ENCODE data around the gene HERC4. TPM values are rescaled to one million over a fixed set of nuclear protein-coding genes. Genes with fewer than 3 reads are reported as not detected.

Gene HERC4
- total RNA-seq, 1 experiment from 2014 or later: 36.5 TPM

DNA sequence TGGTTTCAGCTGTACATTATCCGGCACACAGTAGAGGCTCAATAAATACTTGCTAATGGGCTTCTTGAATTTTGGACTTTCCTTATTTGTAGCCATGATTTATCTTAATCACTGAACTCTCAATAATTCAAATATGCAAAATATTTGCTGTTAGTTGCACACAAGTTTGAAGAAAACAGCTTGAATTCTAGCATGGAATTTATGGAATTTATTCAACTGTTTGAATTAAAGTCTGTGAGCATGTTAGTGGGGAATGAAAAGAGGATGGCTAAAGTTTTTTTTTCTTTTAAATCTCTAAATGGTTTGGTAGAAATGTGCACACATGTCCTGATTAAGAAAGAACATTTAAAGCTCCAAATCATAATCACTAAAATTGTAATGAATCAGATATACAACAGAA lies 148.1 kb downstream of the HERC4 start:
- intact Hi-C loops (cut with micrococcal nuclease): no loop called here
- no peak overlapping the region for H3K9ac ChIP-seq (ENCODE audit: low read length)
- POLR2A ChIA-PET: no interaction called here
- ATAC-seq: no peak
- no peaks in the 10 kb centered on the region for H3K9me3 ChIP-seq (ENCODE audit: control insufficient read depth in 1 of 2, insufficient read depth in 1 of 2, low read depth in 1 of 2, low read length in 2 of 2)
- no peak for DNase-seq (ENCODE audit: low read depth, low spot score)
- H3K9me2 ChIP-seq (ENCODE audit: insufficient read depth): no peaks in the 10 kb centered on the region
- H3K27ac ChIP-seq (ENCODE audit: low read depth, low read length): no peak overlapping the region
- RAD21 ChIA-PET (ENCODE audit: low non-redundant PET in 1 of 2, low total read pairs in 2 of 2, uncharacterized antibody in 2 of 2, unreplicated experiment in 2 of 2): no interaction called here
- H3K79me2 ChIP-seq (ENCODE audit: insufficient read depth, low read length): no peaks in the 10 kb centered on the region
- H3K27me3 ChIP-seq (ENCODE audit: insufficient read depth, low read length): no peaks in the 10 kb centered on the region
- H2AFZ ChIP-seq (ENCODE audit: low read depth, low read length, poor library complexity, severe bottlenecking): no peak overlapping the region
- CTCF ChIA-PET: no interaction called here
- H3K4me3 ChIP-seq (replicated peaks in 1 of 2; ENCODE audit: low read depth in 1 of 2, low read length in 2 of 2): no peak overlapping the region
- BruUV-seq (replicated peaks): no TSS peak
- H3K4me2 ChIP-seq (ENCODE audit: low read length): no peak overlapping the region
- H4K20me1 ChIP-seq (ENCODE audit: insufficient read depth): no peaks in the 10 kb centered on the region
- H3K4me1 ChIP-seq (ENCODE audit: control insufficient read depth in 1 of 2, insufficient read depth in 2 of 2, low read length in 2 of 2): no peaks in the 10 kb centered on the region
- peaks cover 7% of the 10 kb centered on the region in 2 experiments; a peak in 1 of 4 replicates for H3K36me3 ChIP-seq (ENCODE audit: control insufficient read depth in 1 of 2, insufficient read depth in 2 of 2, low read length in 2 of 2)
- TF ChIP-seq EZH2 (IDR thresholded peaks at IDR 0.05) (no peak), ZNF274 (IDR thresholded peaks at IDR 0.05; ENCODE audit: low read depth, low read length) (no peak), ELF1 (IDR thresholded peaks at IDR 0.05; ENCODE audit: borderline replicate concordance, low read depth) (no peak), SRF (IDR thresholded peaks at IDR 0.05; ENCODE audit: low read depth) (no peak)

DNA sequence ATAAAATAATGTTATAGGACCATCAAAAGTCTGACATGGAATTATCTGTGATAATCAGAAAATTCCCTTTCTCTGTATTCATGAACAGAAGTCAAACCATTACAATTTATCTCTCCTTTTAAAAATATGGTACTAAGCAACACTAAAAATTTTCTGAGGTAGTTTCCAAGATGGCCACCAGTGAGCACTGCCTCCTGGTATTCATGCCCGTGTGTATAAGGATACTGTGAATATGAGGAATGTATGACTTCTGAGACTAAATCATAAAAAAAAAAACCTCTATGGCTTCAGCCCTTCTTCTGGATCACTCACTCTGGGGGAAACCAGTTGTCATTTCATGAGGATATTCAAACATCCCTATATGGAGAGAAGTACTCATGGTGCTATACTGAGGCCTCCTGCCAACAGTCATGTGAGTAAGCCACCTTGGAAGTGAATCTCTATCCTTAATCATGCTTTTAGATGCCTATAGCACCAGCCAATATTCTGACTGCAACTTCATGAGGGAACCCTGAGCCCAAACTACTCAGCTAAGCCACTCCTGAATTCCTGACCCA lies 149.6 kb downstream of the HERC4 start:
- H3K9me2 ChIP-seq (ENCODE audit: insufficient read depth): no peaks in the 10 kb centered on the region
- intact Hi-C loops (cut with micrococcal nuclease): no loop called here
- H3K27me3 ChIP-seq (ENCODE audit: insufficient read depth, low read length): no peaks in the 10 kb centered on the region
- ChIA-PET CTCF (no interaction called here), RAD21 (ENCODE audit: low non-redundant PET in 1 of 2, low total read pairs in 2 of 2, uncharacterized antibody in 2 of 2, unreplicated experiment in 2 of 2) (interaction anchor here in 1 of 2 experiments (0.6 kb wide), 1 partner anchor 11 kb away, joined by 7 read pairs; no protein-coding TSS in a partner anchor), POLR2A (no interaction called here)
- H4K20me1 ChIP-seq (ENCODE audit: insufficient read depth): no peaks in the 10 kb centered on the region
- no peak overlapping the region for H3K27ac ChIP-seq (ENCODE audit: low read depth, low read length)
- H3K9ac ChIP-seq (ENCODE audit: low read length): no peak overlapping the region
- H3K4me3 ChIP-seq (replicated peaks in 1 of 2; ENCODE audit: low read depth in 1 of 2, low read length in 2 of 2): no peak overlapping the region
- TF ChIP-seq ELF1 (IDR thresholded peaks at IDR 0.05; ENCODE audit: borderline replicate concordance, low read depth): no peak
- TF ChIP-seq ZNF274 (IDR thresholded peaks at IDR 0.05; ENCODE audit: low read depth, low read length): no peak
- TF ChIP-seq CEBPB (IDR thresholded peaks at IDR 0.05; ENCODE audit: low read depth): no peak
- no peak for TF ChIP-seq SP1 (IDR thresholded peaks at IDR 0.05; ENCODE audit: low read depth)
- no peak for TF ChIP-seq ZFX (IDR thresholded peaks at IDR 0.05)
- no peak for TF ChIP-seq CBX3 (IDR thresholded peaks at IDR 0.05; ENCODE audit: low read depth)
- H3K36me3 ChIP-seq (ENCODE audit: control insufficient read depth in 1 of 2, insufficient read depth in 2 of 2, low read length in 2 of 2): peaks cover 7% of the 10 kb centered on the region in 2 experiments; a peak in 1 of 4 replicates
- no peaks in the 10 kb centered on the region for H3K79me2 ChIP-seq (ENCODE audit: insufficient read depth, low read length)
- no peaks in the 10 kb centered on the region for H3K4me1 ChIP-seq (ENCODE audit: control insufficient read depth in 1 of 2, insufficient read depth in 2 of 2, low read length in 2 of 2)
- H2AFZ ChIP-seq (ENCODE audit: low read depth, low read length, poor library complexity, severe bottlenecking): no peak overlapping the region
- no peak for DNase-seq (ENCODE audit: low read depth, low spot score)
- no peaks in the 10 kb centered on the region for H3K9me3 ChIP-seq (ENCODE audit: control insufficient read depth in 1 of 2, insufficient read depth in 1 of 2, low read depth in 1 of 2, low read length in 2 of 2)
- no TSS peak for BruUV-seq (replicated peaks)
- no peak overlapping the region for H3K4me2 ChIP-seq (ENCODE audit: low read length)
- no peak for ATAC-seq
